Measurements from ENCODE around the gene PARD3B.
"Not testable (repeated sequence)": the region's sequence is repeated elsewhere in the genome, so short reads cannot be mapped to it uniquely, and the experiment has no call there.

DNA sequence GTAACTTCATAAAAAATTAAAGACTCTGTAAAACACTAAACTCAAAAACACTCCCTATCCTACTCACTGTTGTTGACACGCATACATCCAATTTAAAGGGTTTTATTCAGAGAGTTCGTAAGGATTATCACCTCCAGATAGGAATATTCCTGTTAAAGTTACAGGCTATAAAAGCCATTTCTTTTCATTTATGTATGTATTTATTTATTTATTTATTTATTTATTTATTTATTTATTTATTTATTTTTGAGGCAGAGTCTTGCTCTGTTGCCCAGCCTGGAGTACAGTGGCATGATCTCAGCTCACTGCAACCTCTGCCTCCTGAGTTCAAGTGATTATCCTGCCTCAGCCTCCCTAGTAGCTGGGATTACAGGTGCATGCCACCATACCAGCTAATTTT is 948.3 kb downstream of the PARD3B start:
- TF ChIP-seq EP300 (IDR thresholded peaks at IDR 0.05; ENCODE audit: low read depth); CTCF (IDR thresholded peaks at IDR 0.05); POLR2AphosphoS5 (IDR thresholded peaks at IDR 0.05); POLR2A (IDR thresholded peaks at IDR 0.05): not testable (repeated sequence)

All from transverse colon (tissue), 4 donors.